GM12872 (cell line): ENCODE measurements around the gene HNRNPH1.

ENCODE experiments used
- TF ChIP-seq, protein P1 (sequence below): IDR thresholded peaks from 3 replicates; pipeline ENCODE4 v1.5.1; 2011; ENCODE audit warnings: low read depth, mild to moderate bottlenecking, low read length, moderate library complexity; ENCODE audit not compliant: insufficient read depth

HNRNPH1 gene

DNA sequence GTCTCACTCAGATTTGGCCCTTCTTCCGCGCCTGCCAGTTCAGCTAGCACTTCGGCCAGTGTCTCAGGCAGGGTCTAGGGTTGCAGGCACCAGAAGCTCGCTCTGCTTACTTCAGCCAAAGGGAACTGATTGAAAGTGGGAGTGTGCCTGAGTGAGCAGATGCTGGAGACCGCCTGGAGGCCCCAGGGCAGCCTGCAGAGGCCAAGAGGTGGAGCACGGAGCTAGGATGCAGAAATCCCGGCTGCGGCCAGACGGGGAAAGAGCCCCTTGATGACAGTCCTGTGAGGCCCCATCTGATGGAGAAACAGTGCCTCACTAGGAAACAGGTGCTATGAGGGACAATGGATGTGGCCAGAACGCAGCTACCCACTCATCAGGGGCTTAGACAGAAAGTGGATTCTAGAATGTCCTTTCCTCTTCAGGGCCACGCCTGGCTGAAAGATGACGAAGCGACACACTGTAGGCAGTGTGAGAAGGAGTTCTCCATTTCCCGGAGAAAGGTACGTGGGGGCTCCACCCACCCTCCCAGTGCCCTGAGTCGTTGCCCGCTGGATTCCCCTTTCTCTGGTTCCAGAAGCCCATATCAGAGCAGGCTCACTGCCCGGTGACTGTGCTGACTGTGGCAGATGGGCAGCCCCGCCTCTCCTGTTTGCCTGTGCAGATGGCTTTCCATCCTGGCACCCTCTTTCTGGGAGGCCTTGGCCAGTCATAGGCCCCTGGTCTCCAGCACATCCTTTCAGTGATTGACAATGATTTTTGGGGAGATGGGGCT is 16.1 kb downstream of the HNRNPH1 start:
- TF ChIP-seq, protein P1, sequence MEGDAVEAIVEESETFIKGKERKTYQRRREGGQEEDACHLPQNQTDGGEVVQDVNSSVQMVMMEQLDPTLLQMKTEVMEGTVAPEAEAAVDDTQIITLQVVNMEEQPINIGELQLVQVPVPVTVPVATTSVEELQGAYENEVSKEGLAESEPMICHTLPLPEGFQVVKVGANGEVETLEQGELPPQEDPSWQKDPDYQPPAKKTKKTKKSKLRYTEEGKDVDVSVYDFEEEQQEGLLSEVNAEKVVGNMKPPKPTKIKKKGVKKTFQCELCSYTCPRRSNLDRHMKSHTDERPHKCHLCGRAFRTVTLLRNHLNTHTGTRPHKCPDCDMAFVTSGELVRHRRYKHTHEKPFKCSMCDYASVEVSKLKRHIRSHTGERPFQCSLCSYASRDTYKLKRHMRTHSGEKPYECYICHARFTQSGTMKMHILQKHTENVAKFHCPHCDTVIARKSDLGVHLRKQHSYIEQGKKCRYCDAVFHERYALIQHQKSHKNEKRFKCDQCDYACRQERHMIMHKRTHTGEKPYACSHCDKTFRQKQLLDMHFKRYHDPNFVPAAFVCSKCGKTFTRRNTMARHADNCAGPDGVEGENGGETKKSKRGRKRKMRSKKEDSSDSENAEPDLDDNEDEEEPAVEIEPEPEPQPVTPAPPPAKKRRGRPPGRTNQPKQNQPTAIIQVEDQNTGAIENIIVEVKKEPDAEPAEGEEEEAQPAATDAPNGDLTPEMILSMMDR = no peak

DNA sequence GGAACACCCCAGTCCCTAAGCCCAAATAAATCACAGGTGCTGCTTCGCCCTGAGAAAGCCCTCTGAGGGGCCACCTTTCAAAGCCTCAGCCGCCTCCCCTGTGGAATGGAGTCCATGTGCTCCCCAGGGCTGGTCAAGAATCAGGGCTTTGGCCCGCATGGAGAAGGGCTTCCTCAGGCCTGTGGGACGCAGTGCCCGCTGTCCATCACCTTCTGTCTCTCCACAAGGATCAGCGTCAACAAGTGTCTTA is 16.6 kb downstream of the HNRNPH1 start:
- TF ChIP-seq, protein P1 = no peak

- TF ChIP-seq, protein P1 = no peak
These were observed 17.2 kb downstream of the HNRNPH1 start for GRCh38 chr5:179606071-179606909.

- TF ChIP-seq, protein P1 = no peak
These were observed 18.2 kb downstream of the HNRNPH1 start for GRCh38 chr5:179605026-179605833.

- TF ChIP-seq, protein P1 = no peak
These were observed 20.2 kb downstream of the HNRNPH1 start for GRCh38 chr5:179603308-179603707.

- TF ChIP-seq, protein P1 = no peak
These were observed 21.4 kb downstream of the HNRNPH1 start for GRCh38 chr5:179601871-179602625.
